Stromal cell of bone marrow (primary cell): ENCODE results near the gene TOM1L2.

Experiments used
- DNase-seq: peaks from one replicate; pipeline ENCODE4 v3.0.0-alpha.2; 2012; ENCODE audit warnings: low read depth

Gene TOM1L2

DNA sequence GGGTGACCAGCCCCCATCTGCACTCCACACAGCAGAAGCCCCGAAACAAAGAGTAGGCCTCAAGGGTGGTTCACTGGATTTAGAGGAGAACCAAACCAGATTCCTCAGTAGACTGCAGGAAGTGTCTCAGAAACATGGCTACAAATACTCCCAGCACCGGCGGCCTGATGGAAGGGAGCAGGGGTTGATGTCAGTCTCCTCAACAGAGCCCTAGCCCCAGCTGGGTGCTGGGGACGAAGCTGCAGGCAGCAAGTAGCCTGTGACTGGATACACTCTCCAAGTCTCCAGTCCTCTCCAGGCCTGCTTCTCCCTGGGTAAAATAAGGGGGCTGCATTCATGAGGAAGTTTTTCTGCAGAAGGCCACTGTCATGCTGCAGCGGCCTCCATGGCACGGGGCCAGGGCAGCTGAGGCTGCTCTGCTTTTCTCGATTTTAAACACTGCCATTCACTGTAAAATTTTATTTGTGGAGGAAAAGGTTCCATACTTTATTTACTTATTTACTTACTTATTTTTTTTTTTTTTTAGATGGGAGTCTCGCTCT lies 98.7 kb downstream of the TOM1L2 start:
- no peak for DNase-seq

DNA sequence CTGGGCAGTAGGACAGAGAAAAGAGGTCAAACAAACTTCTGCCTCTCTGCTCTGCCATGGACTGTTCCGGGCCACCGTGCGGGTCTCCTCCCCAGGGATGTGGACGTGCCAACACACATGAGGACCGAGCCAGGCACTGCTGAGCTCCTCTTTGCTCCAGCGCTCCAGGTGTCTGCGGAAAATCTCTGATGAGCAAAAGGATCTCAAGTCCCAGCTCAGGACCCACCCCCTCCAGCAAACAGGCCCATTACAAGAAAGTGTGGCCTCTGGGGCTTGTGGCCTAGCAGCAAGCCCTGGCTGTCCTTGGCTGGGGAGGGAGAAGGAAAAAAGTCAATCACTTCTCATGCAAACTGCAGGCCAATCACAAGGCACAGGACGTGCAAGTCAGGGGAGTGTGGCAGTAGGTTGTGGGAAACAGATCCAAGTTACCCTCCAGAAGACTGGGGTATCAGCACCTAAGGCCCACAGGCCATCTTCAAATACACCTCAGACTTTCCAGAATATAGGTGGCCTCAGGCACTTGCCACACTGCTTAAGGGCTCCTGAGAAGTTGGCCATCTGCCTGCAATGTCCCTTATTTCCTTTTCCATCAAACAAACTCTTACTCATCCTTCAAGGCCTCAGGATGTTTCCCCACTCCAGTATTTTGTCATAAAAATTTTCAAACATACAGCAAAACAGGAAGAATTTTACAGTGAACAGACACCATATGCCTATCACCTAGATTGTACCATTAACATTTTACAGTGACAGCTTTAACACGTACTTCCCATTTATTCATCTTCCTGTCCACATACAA lies 99.5 kb downstream of the TOM1L2 start:
- DNase-seq: no peak

DNA sequence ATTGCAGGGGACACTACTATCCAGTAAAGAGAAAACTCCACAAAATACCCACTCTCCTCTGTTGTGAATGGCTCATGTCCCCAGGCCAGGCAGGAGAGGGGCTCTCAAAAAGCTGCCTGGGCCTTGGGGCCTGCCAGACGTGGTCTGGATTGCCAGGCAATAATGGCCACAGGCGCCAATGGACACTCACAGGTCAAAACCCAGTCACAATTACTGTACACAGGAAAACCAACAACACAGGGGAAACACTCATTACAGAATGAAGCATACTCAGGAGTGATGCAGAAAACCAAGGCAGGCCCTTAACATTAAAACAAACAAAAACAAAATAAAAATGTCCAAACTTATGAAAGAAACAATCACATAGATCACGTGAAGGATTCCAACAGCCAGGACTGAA lies 100.3 kb downstream of the TOM1L2 start:
- DNase-seq: no peak

DNA sequence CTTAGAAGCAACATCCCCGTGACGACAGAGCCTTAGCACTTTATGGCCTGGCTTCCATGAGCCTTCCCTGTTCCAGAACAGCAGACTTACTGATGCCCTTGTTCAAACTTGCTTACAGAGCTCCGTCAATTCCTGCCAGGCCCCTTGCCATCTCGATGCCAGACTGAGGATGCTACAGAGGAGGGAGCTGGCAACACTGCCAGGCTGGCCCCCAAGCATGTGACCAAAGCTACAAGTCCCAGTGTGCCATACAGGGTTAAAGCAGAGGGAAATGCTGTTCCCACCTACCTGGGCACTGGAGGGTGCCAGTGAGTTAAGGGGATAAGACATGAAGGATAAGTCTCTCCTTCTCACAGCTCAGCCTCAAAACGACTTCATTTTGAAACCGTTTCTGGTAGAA lies 102.0 kb downstream of the TOM1L2 start:
- no peak for DNase-seq

DNA sequence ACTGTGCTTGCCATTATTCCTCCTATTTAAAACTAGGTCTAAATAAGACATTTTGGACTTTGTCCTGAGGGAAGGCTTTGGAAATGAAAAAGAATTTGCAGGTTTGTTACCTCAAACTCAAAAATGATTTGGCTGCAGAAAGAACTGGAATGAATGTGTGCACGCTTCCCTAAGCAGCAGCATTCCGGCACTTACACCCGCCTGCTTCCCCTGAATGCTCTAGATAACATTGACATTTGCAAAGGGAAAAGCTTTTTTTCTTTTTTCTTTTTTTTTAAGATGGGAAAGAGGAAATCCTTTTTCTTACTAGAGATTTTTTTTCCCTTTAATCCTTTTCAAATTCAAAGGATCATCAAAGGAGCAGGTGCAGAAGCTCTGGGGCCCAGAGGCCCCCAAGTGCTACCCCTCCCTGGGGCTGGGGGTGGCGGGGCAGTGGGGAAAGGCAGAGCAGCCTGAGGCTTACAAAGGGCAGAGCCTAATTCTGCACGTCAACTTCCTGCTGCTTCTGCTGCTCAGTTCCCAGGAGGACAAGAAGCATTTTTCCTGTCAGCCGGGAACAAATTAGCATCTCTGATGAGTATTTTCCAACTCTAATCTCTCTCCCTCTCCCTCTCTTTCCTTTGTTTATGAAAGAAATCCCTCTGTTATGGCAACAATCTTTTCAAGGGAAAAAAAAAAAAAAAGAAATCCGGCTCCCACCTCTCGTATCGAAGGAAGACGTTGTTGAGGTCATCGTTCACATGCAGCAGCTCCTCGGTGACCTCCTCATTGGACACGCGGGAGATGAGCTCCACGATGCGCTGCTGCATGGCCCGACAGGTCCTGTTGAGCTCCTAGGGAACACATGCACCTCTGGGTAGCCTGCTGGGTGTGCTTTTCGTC lies 103.3 kb downstream of the TOM1L2 start:
- no peak for DNase-seq

DNA sequence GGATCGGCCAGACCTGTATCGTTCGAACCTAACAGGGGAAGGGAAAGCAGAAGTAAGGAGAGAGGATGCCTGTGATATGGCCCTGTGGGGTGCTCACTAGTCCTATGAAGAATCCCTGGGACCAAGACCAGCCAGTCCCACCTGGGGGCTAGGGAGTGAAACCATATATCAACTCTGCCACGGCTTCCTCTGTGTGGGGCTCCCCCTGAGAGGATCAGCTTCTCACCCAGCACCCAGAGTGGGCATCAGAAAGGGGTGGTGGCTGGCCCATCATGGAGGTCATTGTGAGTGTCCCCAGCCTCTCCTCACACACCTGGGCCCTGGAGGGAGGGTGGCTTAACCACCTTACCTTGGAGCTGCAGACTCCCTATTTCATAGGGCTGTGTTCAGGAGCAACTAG lies 105.3 kb downstream of the TOM1L2 start:
- DNase-seq: no peak

DNA sequence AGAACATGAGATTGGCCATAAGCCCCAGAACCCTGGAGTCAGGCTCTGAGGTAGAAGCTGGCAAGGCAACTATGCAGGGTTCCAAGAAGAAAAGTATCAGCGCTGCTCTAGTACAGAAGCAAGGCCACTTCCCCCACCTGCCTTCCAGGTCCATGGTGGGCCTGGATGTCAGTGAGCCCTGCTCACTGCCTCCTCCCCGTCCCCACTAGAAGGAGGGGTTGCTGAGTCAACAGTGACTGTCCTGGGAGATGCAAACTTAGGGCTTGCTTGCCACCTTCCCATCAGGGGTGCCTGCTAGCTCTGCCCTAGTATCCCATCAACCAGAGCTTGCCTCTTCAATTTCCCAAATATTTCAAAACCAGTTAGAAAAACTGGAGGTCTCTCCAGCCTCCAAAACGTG lies 105.8 kb downstream of the TOM1L2 start:
- no peak for DNase-seq

DNA sequence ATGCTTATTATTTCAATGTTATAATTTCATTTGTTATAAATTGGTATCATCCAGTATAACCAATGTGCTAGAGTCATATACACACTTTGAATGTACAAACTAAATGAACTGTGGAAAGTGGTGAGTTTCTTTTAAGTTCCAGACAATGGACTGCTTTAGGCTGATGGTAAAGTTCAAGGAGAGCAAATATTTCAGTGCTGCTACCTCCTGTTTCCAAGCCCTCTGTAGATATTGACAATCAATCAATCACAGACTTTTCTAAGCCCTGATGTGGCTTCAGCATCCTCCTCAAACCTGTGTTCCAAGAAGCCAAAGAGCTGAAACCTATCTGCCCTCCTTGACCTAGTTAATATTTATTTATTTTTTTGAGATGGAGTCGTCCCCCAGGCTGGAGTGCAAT lies 107.2 kb downstream of the TOM1L2 start:
- DNase-seq: no peak

DNA sequence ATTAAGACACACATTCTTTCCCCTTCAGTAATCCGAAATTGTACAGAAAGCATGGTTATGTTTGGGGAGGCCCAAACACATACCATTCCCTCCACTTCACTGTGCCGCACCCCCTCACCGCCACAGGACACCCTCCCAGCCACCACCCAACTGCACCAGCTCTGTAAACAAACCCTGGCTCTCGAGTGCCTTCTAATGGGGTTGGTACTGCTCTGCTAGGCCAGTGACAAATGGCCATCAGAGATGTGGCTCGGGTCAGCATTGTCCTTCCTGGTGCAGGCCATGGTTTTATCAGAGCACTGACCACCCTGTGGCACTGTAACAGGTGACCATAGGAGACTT lies 111.5 kb downstream of the TOM1L2 start:
- no peak for DNase-seq

DNA sequence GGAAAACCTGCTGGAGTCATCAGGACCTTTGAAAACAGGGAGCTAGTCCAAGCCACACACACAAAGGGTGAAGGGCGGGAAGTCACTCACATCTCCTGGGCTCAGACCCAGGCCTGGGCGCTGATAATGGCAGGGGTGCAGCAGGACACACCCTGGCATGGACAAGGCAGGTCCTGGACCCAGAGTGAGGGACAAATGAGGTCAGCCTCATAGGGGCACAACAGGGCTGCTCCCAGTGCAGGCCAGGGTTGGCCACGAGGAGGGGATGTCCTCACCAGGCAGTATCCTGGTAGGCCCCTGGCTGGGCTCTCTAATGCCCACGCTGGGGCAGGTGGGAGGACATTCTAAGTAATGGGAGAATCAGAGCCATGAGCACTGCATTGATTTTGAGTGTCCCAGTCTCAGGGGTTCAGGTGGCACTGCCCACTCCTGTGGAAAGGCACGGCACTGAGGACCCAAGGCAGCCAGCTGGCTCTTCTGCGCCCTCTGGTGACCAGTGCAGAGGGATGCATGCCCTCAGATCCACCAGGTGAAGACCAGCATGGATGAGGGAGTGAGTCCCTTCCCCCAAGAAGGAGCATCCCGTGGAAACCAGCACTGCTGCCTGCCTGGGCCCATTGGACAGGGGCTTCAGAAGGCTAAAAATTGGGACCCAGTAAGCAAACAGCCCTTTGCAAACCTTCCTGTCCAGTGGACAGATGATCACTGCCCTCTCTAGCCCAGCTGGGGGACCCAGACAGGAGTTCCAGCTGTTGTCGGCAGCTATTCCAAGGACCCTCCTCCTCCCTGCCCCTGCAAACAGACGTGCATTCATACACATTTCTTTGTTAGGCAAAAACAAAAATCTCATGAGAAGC lies 112.1 kb downstream of the TOM1L2 start:
- DNase-seq: no peak

DNA sequence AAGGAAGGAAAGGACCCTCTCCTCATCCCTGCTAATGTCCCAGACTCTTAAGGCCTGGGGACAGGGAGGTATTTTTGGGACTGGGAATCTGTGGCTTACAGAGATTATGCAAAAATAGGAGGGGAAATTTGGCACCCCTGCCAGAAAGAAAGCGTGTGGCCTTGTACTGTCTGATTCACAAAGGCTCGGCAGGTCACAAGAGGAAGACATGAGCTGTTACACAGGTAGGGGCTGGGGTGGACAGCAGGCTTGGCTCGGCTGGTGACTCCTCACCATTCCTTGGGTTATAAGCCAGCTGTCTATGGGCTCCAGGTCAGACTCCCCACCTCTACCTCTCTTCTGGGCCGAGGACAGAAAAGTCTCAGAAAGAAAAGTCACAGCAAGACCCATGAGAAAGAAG lies 114.7 kb downstream of the TOM1L2 start:
- DNase-seq: no peak

DNA sequence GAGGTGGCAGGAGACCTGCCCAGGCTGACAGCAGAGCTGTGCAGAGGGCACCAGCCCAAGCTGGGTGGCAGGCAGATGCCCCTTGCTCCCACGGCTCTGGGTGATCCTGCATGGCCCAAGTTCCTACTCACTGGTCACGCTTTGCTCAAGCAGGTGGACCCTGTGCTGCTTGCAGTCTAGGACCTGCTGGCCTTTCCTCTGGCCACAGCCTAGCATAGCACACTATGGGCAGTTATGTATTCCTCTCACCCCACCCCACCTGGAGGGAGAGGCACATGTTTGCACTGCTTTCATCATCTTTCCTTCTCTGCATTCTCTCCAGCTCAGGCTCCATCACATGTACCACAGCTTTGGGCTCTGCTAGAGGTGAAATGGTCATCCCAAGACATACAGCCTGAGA lies 115.8 kb downstream of the TOM1L2 start:
- DNase-seq: no peak

DNA sequence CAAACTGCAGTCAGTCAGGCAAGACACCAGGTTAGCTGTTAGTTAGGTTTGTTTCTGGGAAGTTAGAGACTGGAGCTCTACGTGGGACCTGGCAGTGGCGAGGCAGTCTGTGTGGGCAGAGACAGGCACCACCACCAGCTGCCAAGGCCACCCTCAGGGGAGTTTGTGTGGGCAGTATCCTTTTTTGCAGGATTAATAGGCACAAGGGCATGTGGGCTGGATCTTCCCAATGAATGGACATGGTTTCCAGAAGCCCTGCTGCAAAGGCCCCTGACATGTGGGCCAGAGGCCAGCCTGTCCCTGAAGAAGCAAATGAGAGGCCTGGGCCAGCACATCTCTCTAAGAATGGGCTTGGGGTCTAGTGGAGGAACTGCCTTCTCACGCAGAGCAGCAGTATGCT lies 116.2 kb downstream of the TOM1L2 start:
- DNase-seq: no peak

DNA sequence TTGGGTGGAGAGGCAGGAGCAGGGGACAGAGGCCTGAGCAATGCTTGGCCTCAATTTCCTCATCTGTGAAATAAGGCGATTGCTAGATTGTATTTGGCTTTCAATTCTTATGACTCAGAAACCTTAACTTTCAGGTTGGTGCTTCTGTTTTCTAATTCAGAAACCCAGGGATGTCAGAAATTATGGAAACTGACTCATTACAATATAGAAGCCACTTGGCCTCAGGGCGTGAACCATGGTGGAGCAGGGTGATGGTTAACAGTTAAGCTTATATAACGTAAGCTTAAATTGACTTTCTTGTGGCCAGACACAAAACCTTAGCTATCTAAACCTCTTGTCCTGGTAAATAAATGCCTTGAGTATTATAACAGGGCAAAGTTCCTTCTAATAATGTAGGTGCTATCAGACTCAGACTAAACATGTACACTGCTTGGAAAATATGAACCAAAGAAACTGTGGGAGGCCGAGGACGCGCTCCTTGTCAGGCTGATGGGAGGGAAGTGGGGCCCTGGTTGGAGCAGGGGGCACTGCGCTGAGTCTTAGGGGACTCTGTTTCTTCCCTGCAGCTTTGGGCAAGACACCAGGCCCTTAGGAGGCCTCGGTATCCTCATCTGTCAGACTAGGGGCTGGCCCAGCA lies 118.3 kb downstream of the TOM1L2 start:
- no peak for DNase-seq

DNA sequence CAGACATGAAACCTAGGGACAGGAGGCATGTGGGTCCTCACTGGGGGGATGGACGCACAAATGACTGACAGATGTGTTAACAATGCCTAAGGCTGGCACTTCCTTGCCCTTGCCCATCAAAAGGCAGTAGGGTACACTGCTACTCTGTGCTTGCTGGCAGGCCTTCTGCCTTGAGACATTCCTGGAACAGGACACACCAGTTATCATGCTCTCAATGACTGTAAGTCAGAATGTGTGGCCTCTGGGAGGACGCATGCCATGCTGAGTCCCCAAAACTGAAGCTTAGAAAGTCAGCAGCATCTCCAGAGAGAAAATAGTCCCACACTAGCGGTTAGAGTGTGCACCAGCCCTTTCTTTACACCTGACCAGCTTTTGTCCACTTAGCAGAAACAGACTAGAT lies 119.3 kb downstream of the TOM1L2 start:
- DNase-seq: no peak

DNA sequence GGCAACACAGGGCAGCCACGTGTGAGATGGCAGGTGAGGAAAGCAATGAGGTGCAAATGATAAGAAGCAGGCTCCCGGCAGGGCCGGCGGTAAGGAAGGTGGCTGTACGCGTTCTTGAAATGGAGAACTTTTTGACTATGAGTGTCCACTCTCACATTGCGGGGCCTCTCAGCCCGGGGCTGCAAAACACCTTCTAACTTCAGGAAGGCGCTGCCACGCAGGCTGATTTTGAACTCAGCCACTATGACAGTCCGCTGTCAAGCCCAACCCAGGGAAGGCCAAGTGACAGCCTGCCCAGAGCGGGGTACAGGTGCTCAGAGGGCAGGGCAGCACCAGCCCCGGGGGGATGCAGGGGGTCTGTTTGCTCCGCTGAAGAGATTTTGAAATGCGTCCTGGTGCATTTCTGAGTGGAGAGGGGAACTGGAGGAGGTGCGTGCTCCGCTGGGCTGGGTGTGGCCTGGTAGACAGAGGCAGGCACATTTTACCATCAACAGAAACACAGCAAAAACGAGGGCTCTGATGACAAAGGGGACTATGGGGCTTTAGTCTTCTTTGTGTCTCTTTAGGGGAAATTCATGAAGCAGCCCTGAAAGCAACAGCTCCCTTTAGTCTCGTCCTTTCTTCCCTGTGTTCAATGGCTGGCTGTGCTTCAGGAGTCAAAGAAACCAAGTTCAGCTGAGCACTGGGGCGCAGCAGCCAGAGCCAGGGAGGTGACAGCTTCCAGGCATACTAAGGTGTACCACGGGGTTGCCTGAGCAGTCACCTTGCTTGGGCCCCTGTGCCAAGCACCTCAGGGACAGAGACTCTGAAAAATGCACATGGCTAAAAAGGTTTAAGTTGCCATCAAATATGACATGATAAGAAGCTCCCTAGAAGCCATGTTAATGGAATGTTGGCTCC lies 120.8 kb downstream of the TOM1L2 start:
- no peak for DNase-seq

DNA sequence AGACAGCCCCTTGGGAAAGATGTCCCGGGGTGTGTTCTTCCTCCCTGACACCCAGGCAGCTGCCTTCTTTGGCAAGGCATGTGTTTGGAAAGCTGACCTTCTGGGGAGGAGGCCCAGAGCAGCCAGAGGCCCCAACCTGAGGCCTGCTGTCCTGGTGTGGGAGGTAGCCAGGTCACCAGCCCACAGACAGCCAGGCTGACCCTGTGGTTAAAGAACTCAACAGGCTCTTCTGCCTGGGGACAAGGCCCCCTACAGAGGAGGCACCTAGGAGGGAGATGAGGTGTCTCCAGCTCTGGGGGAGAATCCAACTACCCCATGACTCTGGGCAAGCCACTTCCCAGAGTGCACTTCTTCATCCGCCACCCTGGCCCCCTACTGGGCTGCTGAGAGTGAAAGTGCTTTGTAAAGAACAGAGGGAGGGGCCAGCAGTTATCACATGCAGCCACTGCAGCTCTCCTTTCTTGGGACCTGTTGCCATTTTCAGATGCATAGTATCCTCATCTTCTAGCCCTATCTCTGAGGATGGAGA lies 122.3 kb downstream of the TOM1L2 start:
- peak; percentile 45 for DNase-seq

DNA sequence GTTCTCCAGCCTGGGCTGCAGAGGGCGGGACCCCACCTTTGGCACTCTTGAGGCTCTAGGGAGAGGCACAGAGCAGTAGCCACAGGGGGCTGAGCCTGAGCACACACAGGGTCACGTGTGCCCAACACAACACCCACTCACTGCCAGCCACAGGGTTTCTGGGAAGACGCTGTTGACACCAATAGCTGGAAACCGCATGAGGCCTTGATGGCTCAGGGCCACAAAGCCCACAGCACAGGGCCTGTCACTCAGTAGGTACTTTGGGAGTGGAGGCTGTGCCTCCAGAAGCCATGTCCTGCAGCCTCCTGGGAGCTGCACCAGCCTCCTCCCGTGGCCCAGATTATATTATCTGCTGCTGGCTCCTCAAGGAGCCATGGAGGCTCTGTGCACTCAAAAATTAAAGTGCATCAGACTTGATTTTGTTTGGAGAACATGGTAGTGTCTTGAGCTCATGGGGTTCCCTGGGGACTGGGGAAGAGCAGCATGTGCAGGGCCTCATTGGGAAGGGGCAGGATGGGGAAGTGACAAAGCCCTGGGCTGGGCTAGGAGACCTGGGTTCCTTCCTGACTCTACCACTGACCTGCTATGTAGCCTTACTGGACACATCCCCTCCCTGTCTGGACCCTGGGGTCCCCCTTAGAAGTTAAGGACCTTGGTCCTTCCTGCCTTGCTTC lies 122.9 kb downstream of the TOM1L2 start:
- DNase-seq: peak; percentile 74

DNA sequence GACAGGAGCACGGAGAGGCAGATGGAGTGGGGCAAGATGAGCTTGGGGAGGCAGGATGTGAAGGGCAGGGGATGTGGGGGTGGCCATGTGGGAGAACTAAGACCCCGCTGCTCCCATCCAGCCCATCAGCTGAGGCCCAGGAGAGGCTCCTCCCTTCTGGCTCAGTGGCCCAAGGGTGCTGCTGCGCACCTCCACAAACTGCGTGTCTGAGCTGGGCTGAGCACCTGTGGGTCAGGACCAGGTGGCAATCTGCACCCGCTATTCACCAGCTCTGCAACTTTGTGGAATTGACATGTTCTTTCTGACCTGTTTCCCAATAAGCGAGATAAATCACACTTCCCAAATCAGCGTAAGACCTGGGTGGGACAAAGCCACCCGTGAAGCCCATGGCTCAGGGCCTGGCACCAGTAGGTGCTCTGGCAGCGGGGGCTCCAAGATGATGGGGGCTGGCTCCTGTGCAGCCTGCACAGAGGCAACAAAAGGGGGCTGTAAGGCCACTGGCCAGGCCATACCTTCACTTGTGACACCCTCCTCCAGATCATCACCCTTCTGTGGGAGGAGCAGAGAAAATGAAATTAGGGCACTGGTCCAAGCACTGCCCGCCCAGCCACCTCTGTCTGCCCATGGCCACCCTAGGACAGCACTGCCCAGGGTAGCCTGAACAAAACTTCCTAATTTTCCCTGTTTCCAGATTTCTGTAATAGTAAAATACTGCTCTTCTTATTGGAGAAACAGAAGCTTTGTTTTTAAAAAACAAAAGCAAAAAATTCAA lies 123.7 kb downstream of the TOM1L2 start:
- DNase-seq: no peak
